SK-N-SH treated with all-trans-retinoic acid at 6 μM for 48 hours (cell line): ENCODE results near the gene PRRT3.

Experiments
- ARNTL ChIP-seq: fragments of 450-650 bp; formaldehyde crosslinking; IDR thresholded peaks from 2 replicates; pipeline ENCODE4 v1.5.0; 2020; ENCODE audit warnings: low read depth, mild to moderate bottlenecking, moderate library complexity, borderline replicate concordance
- ISL1 ChIP-seq: fragments of 250-450 bp; sonication (Bioruptor Pico); IDR thresholded peaks from 2 replicates; pipeline ENCODE4 v2.1.2; 2022; ENCODE audit warnings: mild to moderate bottlenecking, moderate library complexity
- PATZ1 ChIP-seq: fragments of 250-450 bp; sonication (Bioruptor Pico); IDR thresholded peaks from 2 replicates; pipeline ENCODE4 v1.8.0; 2020; ENCODE audit warnings: mild to moderate bottlenecking, moderate library complexity, borderline replicate concordance
- PPARA ChIP-seq: fragments of 250-450 bp; sonication (Bioruptor Pico); IDR thresholded peaks from 2 replicates; pipeline ENCODE4 v1.5.0; 2020; ENCODE audit warnings: mild to moderate bottlenecking, borderline replicate concordance
- RARB ChIP-seq: fragments of 250-450 bp; sonication (Bioruptor Pico); IDR thresholded peaks from 2 replicates; pipeline ENCODE4 v1.8.0; 2021; ENCODE audit warnings: mild to moderate bottlenecking, moderate library complexity
- TOX ChIP-seq: fragments of 250-450 bp; sonication (Bioruptor Pico); IDR thresholded peaks from 2 replicates; pipeline ENCODE4 v1.8.0; 2021; ENCODE audit warnings: mild to moderate bottlenecking, moderate library complexity, borderline replicate concordance
- ZC3H10 ChIP-seq: fragments of 250-450 bp; sonication (Bioruptor Pico); IDR thresholded peaks from 2 replicates; pipeline ENCODE4 v1.5.1; 2021; ENCODE audit warnings: mild to moderate bottlenecking, moderate library complexity
- ZFP3 ChIP-seq: fragments of 250-450 bp; sonication (Bioruptor Pico); IDR thresholded peaks from 2 replicates; pipeline ENCODE4 v1.5.0; 2020; ENCODE audit warnings: mild to moderate bottlenecking, moderate library complexity
- ZNF70 ChIP-seq: fragments of 450-650 bp; formaldehyde crosslinking; IDR thresholded peaks from 2 replicates; pipeline ENCODE4 v1.5.0; 2020; ENCODE audit warnings: mild to moderate bottlenecking, moderate library complexity
- TF ChIP-seq, protein P1 (sequence below): fragments of 250-450 bp; sonication (Bioruptor Pico); IDR thresholded peaks from 2 replicates; pipeline ENCODE4 v1.5.1; 2021; ENCODE audit warnings: mild to moderate bottlenecking, moderate library complexity

- TF ChIP-seq PATZ1 (CRISPR knock-in tag) (peak; percentile 90), ZFP3 (CRISPR knock-in tag) (no peak), TOX (CRISPR knock-in tag) (no peak), ARNTL (CRISPR knock-in tag) (no peak), ZNF70 (CRISPR knock-in tag) (no peak), RARB (CRISPR knock-in tag) (no peak), ZC3H10 (no peak), PPARA (CRISPR knock-in tag) (no peak), ISL1 (CRISPR knock-in tag) (no peak)
- TF ChIP-seq, protein P1, sequence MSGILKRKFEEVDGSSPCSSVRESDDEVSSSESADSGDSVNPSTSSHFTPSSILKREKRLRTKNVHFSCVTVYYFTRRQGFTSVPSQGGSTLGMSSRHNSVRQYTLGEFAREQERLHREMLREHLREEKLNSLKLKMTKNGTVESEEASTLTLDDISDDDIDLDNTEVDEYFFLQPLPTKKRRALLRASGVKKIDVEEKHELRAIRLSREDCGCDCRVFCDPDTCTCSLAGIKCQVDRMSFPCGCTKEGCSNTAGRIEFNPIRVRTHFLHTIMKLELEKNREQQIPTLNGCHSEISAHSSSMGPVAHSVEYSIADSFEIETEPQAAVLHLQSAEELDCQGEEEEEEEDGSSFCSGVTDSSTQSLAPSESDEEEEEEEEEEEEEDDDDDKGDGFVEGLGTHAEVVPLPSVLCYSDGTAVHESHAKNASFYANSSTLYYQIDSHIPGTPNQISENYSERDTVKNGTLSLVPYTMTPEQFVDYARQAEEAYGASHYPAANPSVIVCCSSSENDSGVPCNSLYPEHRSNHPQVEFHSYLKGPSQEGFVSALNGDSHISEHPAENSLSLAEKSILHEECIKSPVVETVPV (CRISPR knock-in tag) = no peak
Measured at GRCh38 chr3:9932843-9933560, 19.2 kb downstream of the PRRT3 start.
